ENCODE measurements around the gene KCNK5. TPM values are rescaled to one million over a fixed set of nuclear protein-coding genes. Genes with fewer than 3 reads are reported as not detected.
A peak's percentile ranks its signal among the peaks of the same experiment; 100 is the strongest.

Gene KCNK5
- total and polyA plus RNA-seq, 4 donors = 3.7 to 19.1 (median 7.5) TPM

GRCh38 chr6:39191236-39191930 lies 37.9 kb downstream of the KCNK5 start:
- Histone ChIP-seq H3K9ac (ENCODE audit: low read depth in 1 of 2, low read length in 2 of 2) (no peak overlapping the region), H3K36me3 (ENCODE audit: control insufficient read depth in 4 of 4, insufficient read depth in 3 of 4, low read depth in 1 of 4, low read length in 3 of 4) (peaks cover 2 to 57% (median 34%) of the 10 kb centered on the region in 4 donors), H3K27ac (ENCODE audit: low read depth in 1 of 2, low read length in 2 of 2) (no peak overlapping the region), H3K9me3 (ENCODE audit: control insufficient read depth in 4 of 4, low read length in 3 of 4) (no peaks in the 10 kb centered on the region), H3K27me3 (ENCODE audit: control insufficient read depth in 4 of 4, insufficient read depth in 4 of 4, low read length in 3 of 4) (no peaks in the 10 kb centered on the region), H3K4me1 (ENCODE audit: control insufficient read depth in 4 of 4, insufficient read depth in 4 of 4, low read length in 3 of 4) (peaks cover 0 to 12% (median under 1%) of the 10 kb centered on the region in 4 donors), H3K4me3 (ENCODE audit: low read depth in 1 of 3, low read length in 3 of 3) (no peak overlapping the region)
- DNase-seq (ENCODE audit: low spot score) = no peak
- TF ChIP-seq FOXA1 (IDR thresholded peaks at IDR 0.05) = no peak
- TF ChIP-seq EGR1 (IDR thresholded peaks at IDR 0.05; ENCODE audit: low read depth in 2 of 2) = no peak
- TF ChIP-seq, protein P1, sequence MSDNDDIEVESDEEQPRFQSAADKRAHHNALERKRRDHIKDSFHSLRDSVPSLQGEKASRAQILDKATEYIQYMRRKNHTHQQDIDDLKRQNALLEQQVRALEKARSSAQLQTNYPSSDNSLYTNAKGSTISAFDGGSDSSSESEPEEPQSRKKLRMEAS (IDR thresholded peaks at IDR 0.05) = no peak
- no peak for TF ChIP-seq SP1 (IDR thresholded peaks at IDR 0.05)
- TF ChIP-seq NR2F2 (IDR thresholded peaks at IDR 0.05) = no peak
- TF ChIP-seq, protein P2, sequence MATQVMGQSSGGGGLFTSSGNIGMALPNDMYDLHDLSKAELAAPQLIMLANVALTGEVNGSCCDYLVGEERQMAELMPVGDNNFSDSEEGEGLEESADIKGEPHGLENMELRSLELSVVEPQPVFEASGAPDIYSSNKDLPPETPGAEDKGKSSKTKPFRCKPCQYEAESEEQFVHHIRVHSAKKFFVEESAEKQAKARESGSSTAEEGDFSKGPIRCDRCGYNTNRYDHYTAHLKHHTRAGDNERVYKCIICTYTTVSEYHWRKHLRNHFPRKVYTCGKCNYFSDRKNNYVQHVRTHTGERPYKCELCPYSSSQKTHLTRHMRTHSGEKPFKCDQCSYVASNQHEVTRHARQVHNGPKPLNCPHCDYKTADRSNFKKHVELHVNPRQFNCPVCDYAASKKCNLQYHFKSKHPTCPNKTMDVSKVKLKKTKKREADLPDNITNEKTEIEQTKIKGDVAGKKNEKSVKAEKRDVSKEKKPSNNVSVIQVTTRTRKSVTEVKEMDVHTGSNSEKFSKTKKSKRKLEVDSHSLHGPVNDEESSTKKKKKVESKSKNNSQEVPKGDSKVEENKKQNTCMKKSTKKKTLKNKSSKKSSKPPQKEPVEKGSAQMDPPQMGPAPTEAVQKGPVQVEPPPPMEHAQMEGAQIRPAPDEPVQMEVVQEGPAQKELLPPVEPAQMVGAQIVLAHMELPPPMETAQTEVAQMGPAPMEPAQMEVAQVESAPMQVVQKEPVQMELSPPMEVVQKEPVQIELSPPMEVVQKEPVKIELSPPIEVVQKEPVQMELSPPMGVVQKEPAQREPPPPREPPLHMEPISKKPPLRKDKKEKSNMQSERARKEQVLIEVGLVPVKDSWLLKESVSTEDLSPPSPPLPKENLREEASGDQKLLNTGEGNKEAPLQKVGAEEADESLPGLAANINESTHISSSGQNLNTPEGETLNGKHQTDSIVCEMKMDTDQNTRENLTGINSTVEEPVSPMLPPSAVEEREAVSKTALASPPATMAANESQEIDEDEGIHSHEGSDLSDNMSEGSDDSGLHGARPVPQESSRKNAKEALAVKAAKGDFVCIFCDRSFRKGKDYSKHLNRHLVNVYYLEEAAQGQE (IDR thresholded peaks at IDR 0.05) = no peak
- TF ChIP-seq, protein P3, sequence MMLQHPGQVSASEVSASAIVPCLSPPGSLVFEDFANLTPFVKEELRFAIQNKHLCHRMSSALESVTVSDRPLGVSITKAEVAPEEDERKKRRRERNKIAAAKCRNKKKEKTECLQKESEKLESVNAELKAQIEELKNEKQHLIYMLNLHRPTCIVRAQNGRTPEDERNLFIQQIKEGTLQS (IDR thresholded peaks at IDR 0.05) = no peak
- TF ChIP-seq HNF4A (conservative IDR thresholded peaks at IDR 0.05) = peak; percentile 73 to 80
- TF ChIP-seq HNF4G (IDR thresholded peaks at IDR 0.05) = no peak
- TF ChIP-seq JUND (IDR thresholded peaks at IDR 0.05) = no peak
- no peak for TF ChIP-seq RAD21 (IDR thresholded peaks at IDR 0.05)
- peak; percentile 56 to 59 for TF ChIP-seq RXRA (IDR thresholded peaks at IDR 0.05)
- no peak for TF ChIP-seq YY1 (IDR thresholded peaks at IDR 0.05)
- 81% methylated on average over 23 of the region's 23 CpGs for WGBS

- H3K4me1 ChIP-seq (ENCODE audit: control insufficient read depth in 4 of 4, insufficient read depth in 4 of 4, low read length in 3 of 4) = peaks cover 0 to 12% (median 2%) of the 10 kb centered on the region in 4 donors
- WGBS = 95% methylated on average over 21 of the region's 21 CpGs
- TF ChIP-seq JUND (IDR thresholded peaks at IDR 0.05) (no peak), TAF1 (conservative IDR thresholded peaks at IDR 0.05) (no peak), CTCF (IDR thresholded peaks at IDR 0.05; ENCODE audit: low read depth, low read length, missing input control) (no peak), NR2F2 (IDR thresholded peaks at IDR 0.05) (no peak), HNF4G (IDR thresholded peaks at IDR 0.05) (no peak), EGR1 (IDR thresholded peaks at IDR 0.05; ENCODE audit: low read depth in 2 of 2) (no peak), RXRA (IDR thresholded peaks at IDR 0.05) (no peak), RAD21 (IDR thresholded peaks at IDR 0.05) (no peak)
- TF ChIP-seq, protein P1 (IDR thresholded peaks at IDR 0.05) = no peak
Measured at GRCh38 chr6:39190545-39191235, 38.6 kb downstream of the KCNK5 start.

More at GRCh38 chr6:39190545-39191235, 38.6 kb downstream of the KCNK5 start:
- Histone ChIP-seq H3K4me3 (ENCODE audit: low read depth in 1 of 3, low read length in 3 of 3) (no peak overlapping the region), H3K9ac (ENCODE audit: low read depth in 1 of 2, low read length in 2 of 2) (no peak overlapping the region), H3K27me3 (ENCODE audit: control insufficient read depth in 4 of 4, insufficient read depth in 4 of 4, low read length in 3 of 4) (no peaks in the 10 kb centered on the region), H3K9me3 (ENCODE audit: control insufficient read depth in 4 of 4, low read length in 3 of 4) (no peaks in the 10 kb centered on the region), H3K27ac (ENCODE audit: low read depth in 1 of 2, low read length in 2 of 2) (no peak overlapping the region), H3K36me3 (ENCODE audit: control insufficient read depth in 4 of 4, insufficient read depth in 3 of 4, low read depth in 1 of 4, low read length in 3 of 4) (peaks cover 2 to 55% (median 32%) of the 10 kb centered on the region in 4 donors)
- no peak for DNase-seq (ENCODE audit: low spot score)
